HCT116 (cell line): Measurements from ENCODE around the gene DPP10.

ENCODE experiments used
- CEBPB ChIP-seq: IDR thresholded peaks from 2 replicates; pipeline ENCODE4 v1.6.1; 2012; ENCODE audit warnings: low read depth
- EZH2 ChIP-seq: fragments of 200-600 bp; sonication (generic); IDR thresholded peaks from 2 replicates; pipeline ENCODE4 v1.6.1; 2017; ENCODE audit warnings: antibody characterized with exemption, mixed run types
- POLR2A ChIP-seq: IDR thresholded peaks from 2 replicates; pipeline ENCODE4 v1.7.0; 2011; ENCODE audit warnings: borderline replicate concordance; ENCODE audit not compliant: insufficient read depth, insufficient read length; ENCODE audit errors: extremely low read depth
- SIN3A ChIP-seq: IDR thresholded peaks from 2 replicates; pipeline ENCODE4 v1.6.1; 2012; ENCODE audit warnings: low read depth
- TCF7L2 ChIP-seq: IDR thresholded peaks from 2 replicates; pipeline ENCODE4 v1.7.0; 2011; ENCODE audit warnings: borderline replicate concordance, inconsistent platforms; ENCODE audit not compliant: insufficient read depth, insufficient read length; ENCODE audit errors: extremely low read depth
- TF ChIP-seq, protein P1 (sequence below), 3 experiments: fragments of 200-600 bp in 1 of 3; sonication (generic) in 1 of 3; IDR thresholded peaks in 2 of 3; conservative IDR thresholded peaks in 1 of 3; 2 replicates each; pipeline ENCODE4 v1.5.1; 2012 to 2017; ENCODE audit warnings: low read depth in 2 of 3, low read length in 2 of 3, antibody characterized with exemption in 1 of 3, borderline replicate concordance in 1 of 3, control low read depth in 1 of 3, mild to moderate bottlenecking in 1 of 3, mixed read lengths in 1 of 3, mixed run types in 1 of 3, moderate library complexity in 1 of 3; ENCODE audit not compliant: insufficient read depth in 1 of 3

DNA sequence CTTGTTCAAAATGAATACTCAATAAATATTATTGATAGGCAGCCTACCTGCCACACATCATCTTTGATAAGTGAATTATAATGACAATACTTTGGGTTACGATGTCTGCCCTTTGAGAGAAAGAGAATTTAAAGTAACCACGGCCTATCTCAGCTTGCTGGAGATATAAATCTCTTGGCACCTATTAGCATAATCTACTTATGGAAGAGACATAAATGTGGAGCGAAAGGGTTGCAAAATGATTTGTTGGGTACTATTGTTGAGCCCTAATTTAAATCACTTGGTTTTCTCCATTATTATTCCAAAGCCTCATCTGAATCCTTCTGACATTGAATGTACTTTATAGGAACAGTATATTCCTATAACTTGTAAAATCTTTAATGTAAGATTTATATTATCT, 520.1 kb downstream of the DPP10 start:
- no peak for TF ChIP-seq EZH2
- TF ChIP-seq TCF7L2 = no peak
- TF ChIP-seq POLR2A = no peak
- TF ChIP-seq, protein P1, sequence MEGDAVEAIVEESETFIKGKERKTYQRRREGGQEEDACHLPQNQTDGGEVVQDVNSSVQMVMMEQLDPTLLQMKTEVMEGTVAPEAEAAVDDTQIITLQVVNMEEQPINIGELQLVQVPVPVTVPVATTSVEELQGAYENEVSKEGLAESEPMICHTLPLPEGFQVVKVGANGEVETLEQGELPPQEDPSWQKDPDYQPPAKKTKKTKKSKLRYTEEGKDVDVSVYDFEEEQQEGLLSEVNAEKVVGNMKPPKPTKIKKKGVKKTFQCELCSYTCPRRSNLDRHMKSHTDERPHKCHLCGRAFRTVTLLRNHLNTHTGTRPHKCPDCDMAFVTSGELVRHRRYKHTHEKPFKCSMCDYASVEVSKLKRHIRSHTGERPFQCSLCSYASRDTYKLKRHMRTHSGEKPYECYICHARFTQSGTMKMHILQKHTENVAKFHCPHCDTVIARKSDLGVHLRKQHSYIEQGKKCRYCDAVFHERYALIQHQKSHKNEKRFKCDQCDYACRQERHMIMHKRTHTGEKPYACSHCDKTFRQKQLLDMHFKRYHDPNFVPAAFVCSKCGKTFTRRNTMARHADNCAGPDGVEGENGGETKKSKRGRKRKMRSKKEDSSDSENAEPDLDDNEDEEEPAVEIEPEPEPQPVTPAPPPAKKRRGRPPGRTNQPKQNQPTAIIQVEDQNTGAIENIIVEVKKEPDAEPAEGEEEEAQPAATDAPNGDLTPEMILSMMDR (IDR thresholded peaks at IDR 0.05 in 2 of 3, conservative IDR thresholded peaks at IDR 0.05 in 1 of 3; ENCODE audit: borderline replicate concordance in 1 of 3, insufficient read depth in 1 of 3, low read depth in 2 of 3, low read length in 2 of 3) = no peak
- TF ChIP-seq CEBPB = no peak
- TF ChIP-seq SIN3A = no peak
